ENCODE measurements around the gene PLA2G4C. TPM values are rescaled to one million over a fixed set of nuclear protein-coding genes. Genes with fewer than 3 reads are reported as not detected.

PLA2G4C gene
- total RNA-seq, 3 donors from 2014 or later (not counting 1 experiment from before 2014, with no cell fraction given) = 0.86 to 5.1 (median 4.6) TPM

- Histone ChIP-seq H3K36me3 (ENCODE audit: control insufficient read depth, insufficient read depth, low read length) (no peaks in the 10 kb centered on the region), H3K4me3 (ENCODE audit: low read length) (no peak overlapping the region), H3K9me3 (ENCODE audit: control insufficient read depth, insufficient read depth, low read length) (no peaks in the 10 kb centered on the region), H3K27me3 (ENCODE audit: control insufficient read depth, insufficient read depth, low read length) (no peaks in the 10 kb centered on the region), H3K4me1 (ENCODE audit: control insufficient read depth, insufficient read depth, low read length) (no peaks in the 10 kb centered on the region), H3K27ac (ENCODE audit: low read length) (no peak overlapping the region)
- WGBS (ENCODE audit: insufficient coverage) = 86% methylated on average over 5 of the region's 5 CpGs
- DNase-seq (no peak), ATAC-seq (no peak)
- Mint-ChIP-seq H3K27me3 (ENCODE audit: low read depth in 2 of 2) (peaks cover 3 to 15% of the 10 kb centered on the region in 2 donors), H3K9me3 (peaks cover 3 to 5% of the 10 kb centered on the region in 2 donors), H3K27ac (no peak overlapping the region), H3K4me3 (no peak overlapping the region), H3K36me3 (peaks cover 10% of the 10 kb centered on the region), H3K4me1 (no peaks in the 10 kb centered on the region)
- intact Hi-C loops (cut with micrococcal nuclease) = no loop called here
- no peak for TF ChIP-seq CTCF (IDR thresholded peaks at IDR 0.05)
These were observed 77.0 kb downstream of the PLA2G4C start for GRCh38 chr19:48033604-48034003.

- 65% methylated on average over 10 of the region's 10 CpGs for WGBS (ENCODE audit: insufficient coverage)
- H3K4me3 ChIP-seq (ENCODE audit: low read length) = no peak overlapping the region
- no peak overlapping the region for H3K27ac ChIP-seq (ENCODE audit: low read length)
- no peaks in the 10 kb centered on the region for H3K27me3 ChIP-seq (ENCODE audit: control insufficient read depth, insufficient read depth, low read length)
- no peaks in the 10 kb centered on the region for H3K4me1 Mint-ChIP-seq
- peaks cover 9 to 26% of the 10 kb centered on the region in 2 donors for H3K27me3 Mint-ChIP-seq (ENCODE audit: low read depth in 2 of 2)
- DNase-seq (no peak), ATAC-seq (no peak)
- H3K9me3 ChIP-seq (ENCODE audit: control insufficient read depth, insufficient read depth, low read length) = no peaks in the 10 kb centered on the region
- no peak overlapping the region for H3K4me3 Mint-ChIP-seq
- no peaks in the 10 kb centered on the region for H3K4me1 ChIP-seq (ENCODE audit: control insufficient read depth, insufficient read depth, low read length)
- H3K36me3 Mint-ChIP-seq = no peaks in the 10 kb centered on the region
- H3K36me3 ChIP-seq (ENCODE audit: control insufficient read depth, insufficient read depth, low read length) = no peaks in the 10 kb centered on the region
- TF ChIP-seq CTCF (IDR thresholded peaks at IDR 0.05) = no peak
- intact Hi-C loops (cut with micrococcal nuclease) = no loop called here
- no peak overlapping the region for H3K27ac Mint-ChIP-seq
- H3K9me3 Mint-ChIP-seq = no peaks in the 10 kb centered on the region
These were observed 80.5 kb downstream of the PLA2G4C start for GRCh38 chr19:48030073-48030472.

- TF ChIP-seq CTCF (IDR thresholded peaks at IDR 0.05) = no peak
- no peak for ATAC-seq
- no peaks in the 10 kb centered on the region for H3K4me1 ChIP-seq (ENCODE audit: control insufficient read depth, insufficient read depth, low read length)
- Mint-ChIP-seq H3K4me1 (no peaks in the 10 kb centered on the region), H3K36me3 (no peaks in the 10 kb centered on the region), H3K27ac (no peak overlapping the region), H3K27me3 (ENCODE audit: low read depth in 2 of 2) (peaks cover 9 to 32% of the 10 kb centered on the region in 2 donors), H3K9me3 (no peaks in the 10 kb centered on the region), H3K4me3 (no peak overlapping the region)
- no peak for DNase-seq
- no peaks in the 10 kb centered on the region for H3K27me3 ChIP-seq (ENCODE audit: control insufficient read depth, insufficient read depth, low read length)
- H3K27ac ChIP-seq (ENCODE audit: low read length) = no peak overlapping the region
- intact Hi-C loops (cut with micrococcal nuclease) = no loop called here
- WGBS (ENCODE audit: insufficient coverage) = 86% methylated on average over 7 of the region's 7 CpGs
- no peaks in the 10 kb centered on the region for H3K9me3 ChIP-seq (ENCODE audit: control insufficient read depth, insufficient read depth, low read length)
- no peaks in the 10 kb centered on the region for H3K36me3 ChIP-seq (ENCODE audit: control insufficient read depth, insufficient read depth, low read length)
- H3K4me3 ChIP-seq (ENCODE audit: low read length) = no peak overlapping the region
These were observed 81.2 kb downstream of the PLA2G4C start for GRCh38 chr19:48029431-48029830.

- Mint-ChIP-seq H3K27me3 (ENCODE audit: low read depth in 2 of 2) (peaks cover 16 to 22% of the 10 kb centered on the region in 2 donors), H3K4me1 (no peaks in the 10 kb centered on the region), H3K4me3 (no peak overlapping the region), H3K9me3 (no peaks in the 10 kb centered on the region), H3K36me3 (no peaks in the 10 kb centered on the region), H3K27ac (no peak overlapping the region)
- DNase-seq = no peak
- Histone ChIP-seq H3K4me1 (ENCODE audit: control insufficient read depth, insufficient read depth, low read length) (no peaks in the 10 kb centered on the region), H3K9me3 (ENCODE audit: control insufficient read depth, insufficient read depth, low read length) (no peaks in the 10 kb centered on the region), H3K27me3 (ENCODE audit: control insufficient read depth, insufficient read depth, low read length) (no peaks in the 10 kb centered on the region), H3K27ac (ENCODE audit: low read length) (no peak overlapping the region), H3K36me3 (ENCODE audit: control insufficient read depth, insufficient read depth, low read length) (no peaks in the 10 kb centered on the region), H3K4me3 (ENCODE audit: low read length) (no peak overlapping the region)
- WGBS (ENCODE audit: insufficient coverage) = 83% methylated on average over 3 of the region's 3 CpGs
- intact Hi-C loops (cut with micrococcal nuclease) = no loop called here
- no peak for ATAC-seq
- no peak for TF ChIP-seq CTCF (IDR thresholded peaks at IDR 0.05)
These were observed 85.1 kb downstream of the PLA2G4C start for GRCh38 chr19:48025480-48025879.
